GM12892 (cell line): Measurements from ENCODE around the gene TMEM229B. TPM values are rescaled to one million over a fixed set of nuclear protein-coding genes. Genes with fewer than 3 reads are reported as not detected.

Source experiments
- DNase-seq: peaks from one replicate; pipeline ENCODE4 v3.0.0; 2011; ENCODE audit not compliant: insufficient read length
- FAIRE-seq: peaks from 2 replicates; lab custom pipeline; 2011; peaks lifted over from hg19 to GRCh38; lab: Jason Lieb, UNC
- POLR2A ChIP-seq: IDR thresholded peaks from 2 replicates; pipeline ENCODE4 v1.6.1; 2011; ENCODE audit warnings: low read depth, low read length, control low read depth
- POLR2AphosphoS5 ChIP-seq: IDR thresholded peaks from 2 replicates; pipeline ENCODE4 v1.6.1; 2011; ENCODE audit warnings: low read depth, low read length, control low read depth
- TAF1 ChIP-seq: IDR thresholded peaks from 2 replicates; pipeline ENCODE4 v1.6.1; 2011; ENCODE audit warnings: low read depth, mild to moderate bottlenecking, control low read depth, low read length, borderline replicate concordance
- polyA plus RNA-seq: library from polyadenylated mRNA; unstranded; fragments of >200 nt; gene quantifications from one replicate; pipeline ENCODE4 v1.2.1, GENCODE V29; 2012; ENCODE audit warnings: missing spikeins, inconsistent platforms; ENCODE audit not compliant: missing spikeins

TMEM229B gene
- 0.15 TPM for polyA plus RNA-seq

GRCh38 chr14:67487937-67488893, at the start of gene TMEM229B:
Gene TMEM229B, minus strand, starts transcription at chr14:67488721. Its CDS starts 14,798 bp downstream, at chr14:67473923.
- TF ChIP-seq TAF1 (no peak), POLR2AphosphoS5 (no peak), POLR2A (no peak)
- DNase-seq (peak; percentile 92), FAIRE-seq (peak; percentile 98)

- DNase-seq (no peak), FAIRE-seq (no peak)
- TF ChIP-seq POLR2A (no peak), POLR2AphosphoS5 (no peak), TAF1 (no peak)
Observed at GRCh38 chr14:67537736-67538135, 49.2 kb upstream of the TMEM229B start.

- no peak for DNase-seq
- FAIRE-seq: no peak
- TF ChIP-seq POLR2A (no peak), TAF1 (no peak), POLR2AphosphoS5 (no peak)
Observed at GRCh38 chr14:67536087-67536486, 47.6 kb upstream of the TMEM229B start.

- FAIRE-seq: no peak
- TF ChIP-seq TAF1: no peak
- DNase-seq: no peak
Observed at GRCh38 chr14:67533754-67534085, 45.2 kb upstream of the TMEM229B start.

- FAIRE-seq (no peak), DNase-seq (peak; percentile 56)
- TF ChIP-seq POLR2A: no peak
- no peak for TF ChIP-seq TAF1
Observed at GRCh38 chr14:67532998-67533753, 44.7 kb upstream of the TMEM229B start, which contains the start of gene PLEKHH1. Gene PLEKHH1, plus strand, starts transcription at chr14:67533290. Its CDS starts 8,578 bp downstream, at chr14:67541868.

- no peak for DNase-seq
- TF ChIP-seq POLR2AphosphoS5: no peak
- TF ChIP-seq POLR2A: no peak
- TF ChIP-seq TAF1: no peak
- FAIRE-seq: no peak
Observed at GRCh38 chr14:67532606-67532997, 44.1 kb upstream of the TMEM229B start.

- TF ChIP-seq POLR2AphosphoS5 (no peak), TAF1 (no peak), POLR2A (no peak)
- FAIRE-seq (no peak), DNase-seq (no peak)
Observed at GRCh38 chr14:67529947-67530935, 41.7 kb upstream of the TMEM229B start.

GRCh38 chr14:67528276-67528675, 39.8 kb upstream of the TMEM229B start:
- DNase-seq: no peak
- no peak for TF ChIP-seq TAF1
- no peak for TF ChIP-seq POLR2A
- TF ChIP-seq POLR2AphosphoS5: no peak
- FAIRE-seq: no peak

GRCh38 chr14:67527756-67528155, 39.2 kb upstream of the TMEM229B start:
- no peak for DNase-seq
- TF ChIP-seq POLR2A: no peak
- no peak for TF ChIP-seq TAF1
- TF ChIP-seq POLR2AphosphoS5: no peak
- FAIRE-seq: no peak

- DNase-seq (no peak), FAIRE-seq (peak; percentile 86)
- TF ChIP-seq POLR2AphosphoS5: no peak
- no peak for TF ChIP-seq TAF1
- no peak for TF ChIP-seq POLR2A
Observed at GRCh38 chr14:67526676-67527459, 38.3 kb upstream of the TMEM229B start.

GRCh38 chr14:67526181-67526580, 37.7 kb upstream of the TMEM229B start:
- TF ChIP-seq POLR2A (no peak), TAF1 (no peak), POLR2AphosphoS5 (no peak)
- DNase-seq: no peak
- no peak for FAIRE-seq
